Measurements from ENCODE around the gene DIS3L2.

GRCh38 chr2:232000439-232000838, 38.9 kb downstream of the DIS3L2 start:
- TF ChIP-seq CTCF (conservative IDR thresholded peaks at IDR 0.05; ENCODE audit: low read depth, low read length) (no peak), RFX5 (IDR thresholded peaks at IDR 0.05; ENCODE audit: low read depth, low read length) (no peak), POLR2A (IDR thresholded peaks at IDR 0.05; ENCODE audit: low read depth, low read length) (no peak), RAD21 (IDR thresholded peaks at IDR 0.05; ENCODE audit: low read length) (no peak), MAZ (IDR thresholded peaks at IDR 0.05; ENCODE audit: borderline replicate concordance, low read depth, low read length) (no peak), MAFK (IDR thresholded peaks at IDR 0.05; ENCODE audit: low read depth, low read length) (no peak), MXI1 (IDR thresholded peaks at IDR 0.05; ENCODE audit: borderline replicate concordance, low read depth, low read length) (no peak), SMC3 (IDR thresholded peaks at IDR 0.05; ENCODE audit: low read depth, low read length) (no peak), USF2 (IDR thresholded peaks at IDR 0.05; ENCODE audit: low read depth, low read length) (no peak), BHLHE40 (IDR thresholded peaks at IDR 0.05; ENCODE audit: low read depth, low read length) (no peak), RCOR1 (IDR thresholded peaks at IDR 0.05; ENCODE audit: insufficient replicate concordance, low read length) (no peak), CEBPB (IDR thresholded peaks at IDR 0.05; ENCODE audit: low read depth, low read length) (no peak), ELK1 (IDR thresholded peaks at IDR 0.05; ENCODE audit: borderline replicate concordance, low read depth, low read length) (no peak)
